GOT3 (cell line): ENCODE measurements around the gene DOC2B.
"Not testable (repeated sequence)": the region's sequence is repeated elsewhere in the genome, so short reads cannot be mapped to it uniquely, and the experiment has no call there.

Experiments
- DNase-seq: peaks from one replicate; lab custom pipeline; 2025; ENCODE audit warnings: mixed read lengths; lab: John Stamatoyannopoulos, UW

Gene DOC2B

GRCh38 chr17:181245-182049 is at the start of gene DOC2B:
TSS of gene DOC2B (minus strand) at chr17:181650. CDS start at chr17:181479, 171 bp downstream.
- no peak for DNase-seq

- DNase-seq, result no peak
These were observed 48.9 kb upstream of the DOC2B start for GRCh38 chr17:230395-230770.

GRCh38 chr17:229709-230394 is 48.4 kb upstream of the DOC2B start:
- DNase-seq, result no peak

- no peak for DNase-seq
These were observed 47.7 kb upstream of the DOC2B start for GRCh38 chr17:228951-229708.

GRCh38 chr17:227946-228615 is 46.6 kb upstream of the DOC2B start:
- DNase-seq, result no peak

- DNase-seq, result no peak
These were observed 45.9 kb upstream of the DOC2B start for GRCh38 chr17:227078-227945.

GRCh38 chr17:226108-227077 is 44.9 kb upstream of the DOC2B start:
- DNase-seq, result no peak

- no peak for DNase-seq
These were observed 44.1 kb upstream of the DOC2B start for GRCh38 chr17:225551-225950.

GRCh38 chr17:224576-224975 is 43.1 kb upstream of the DOC2B start:
- DNase-seq, result not testable (repeated sequence)

- DNase-seq, result no peak
These were observed 42.4 kb upstream of the DOC2B start for GRCh38 chr17:223723-224471.

- DNase-seq, result no peak
These were observed 40.7 kb upstream of the DOC2B start for GRCh38 chr17:222172-222571.

- no peak for DNase-seq
These were observed 38.2 kb upstream of the DOC2B start for GRCh38 chr17:219696-220095.

GRCh38 chr17:218432-219110 is 37.1 kb upstream of the DOC2B start:
- no peak for DNase-seq

GRCh38 chr17:216625-217024 is 35.2 kb upstream of the DOC2B start:
- no peak for DNase-seq

GRCh38 chr17:215563-216478 is 34.4 kb upstream of the DOC2B start:
- DNase-seq, result not testable (repeated sequence)

- DNase-seq, result no peak
These were observed 33.5 kb upstream of the DOC2B start for GRCh38 chr17:214881-215331.
